ENCODE results near the gene ARHGEF28.
A peak's percentile ranks its signal among the peaks of the same experiment; 100 is the strongest.

The ARHGEF28 gene

GRCh38 chr5:73625944-73626811, at the start of gene ARHGEF28:
Gene ARHGEF28 (plus strand): TSS chr5:73626196. CDS start chr5:73684852, 58,656 bp downstream.
- peak; percentile 2 to 10 for DNase-seq (ENCODE audit: low read depth in 2 of 2)

- no peak for DNase-seq (ENCODE audit: low read depth in 2 of 2)
These were observed 43.5 kb upstream of the ARHGEF28 start for GRCh38 chr5:73582285-73583145.

- no peak for DNase-seq (ENCODE audit: low read depth in 2 of 2)
These were observed 38.1 kb upstream of the ARHGEF28 start for GRCh38 chr5:73587923-73588322.

- DNase-seq (ENCODE audit: low read depth in 2 of 2): peak in 1 of 2 donors; percentile 7
These were observed 34.8 kb upstream of the ARHGEF28 start for GRCh38 chr5:73591102-73591695.

- DNase-seq (ENCODE audit: low read depth in 2 of 2): no peak
These were observed 34.1 kb upstream of the ARHGEF28 start for GRCh38 chr5:73591698-73592501.

GRCh38 chr5:73592551-73592950, 33.4 kb upstream of the ARHGEF28 start:
- no peak for DNase-seq (ENCODE audit: low read depth in 2 of 2)

GRCh38 chr5:73596705-73597328, 29.2 kb upstream of the ARHGEF28 start:
- DNase-seq (ENCODE audit: low read depth in 2 of 2): no peak

- DNase-seq (ENCODE audit: low read depth in 2 of 2): no peak
These were observed 26.6 kb upstream of the ARHGEF28 start for GRCh38 chr5:73599380-73599779.

- no peak for DNase-seq (ENCODE audit: low read depth in 2 of 2)
These were observed 22.0 kb upstream of the ARHGEF28 start for GRCh38 chr5:73603998-73604397.

- no peak for DNase-seq (ENCODE audit: low read depth in 2 of 2)
These were observed 20.5 kb upstream of the ARHGEF28 start for GRCh38 chr5:73605223-73606087.

GRCh38 chr5:73606206-73606753, 19.7 kb upstream of the ARHGEF28 start:
- no peak for DNase-seq (ENCODE audit: low read depth in 2 of 2)

GRCh38 chr5:73607228-73607627, 18.8 kb upstream of the ARHGEF28 start:
- no peak for DNase-seq (ENCODE audit: low read depth in 2 of 2)

GRCh38 chr5:73612799-73613198, 13.2 kb upstream of the ARHGEF28 start:
- no peak for DNase-seq (ENCODE audit: low read depth in 2 of 2)

GRCh38 chr5:73615085-73615484, 10.9 kb upstream of the ARHGEF28 start:
- no peak for DNase-seq (ENCODE audit: low read depth in 2 of 2)

GRCh38 chr5:73615947-73616346, 10.0 kb upstream of the ARHGEF28 start:
- DNase-seq (ENCODE audit: low read depth in 2 of 2): no peak

- no peak for DNase-seq (ENCODE audit: low read depth in 2 of 2)
These were observed 8.3 kb upstream of the ARHGEF28 start for GRCh38 chr5:73617510-73618279.

GRCh38 chr5:73619606-73620333, 6.2 kb upstream of the ARHGEF28 start:
- no peak for DNase-seq (ENCODE audit: low read depth in 2 of 2)

- no peak for DNase-seq (ENCODE audit: low read depth in 2 of 2)
These were observed 5.7 kb upstream of the ARHGEF28 start for GRCh38 chr5:73620334-73620687.

Data from stimulated activated CD8-positive, alpha-beta memory T cell treated with anti-CD3 and anti-CD28 coated beads, Interleukin-15, amount 100 ng/mL, for 48 hours (primary cell).